ENCODE data around the gene ABTB2. TPM values are rescaled to one million over a fixed set of nuclear protein-coding genes. Genes with fewer than 3 reads are reported as not detected.

The ABTB2 gene
- total RNA-seq, 2 donors from 2014 or later = 27.0 to 27.4 TPM

DNA sequence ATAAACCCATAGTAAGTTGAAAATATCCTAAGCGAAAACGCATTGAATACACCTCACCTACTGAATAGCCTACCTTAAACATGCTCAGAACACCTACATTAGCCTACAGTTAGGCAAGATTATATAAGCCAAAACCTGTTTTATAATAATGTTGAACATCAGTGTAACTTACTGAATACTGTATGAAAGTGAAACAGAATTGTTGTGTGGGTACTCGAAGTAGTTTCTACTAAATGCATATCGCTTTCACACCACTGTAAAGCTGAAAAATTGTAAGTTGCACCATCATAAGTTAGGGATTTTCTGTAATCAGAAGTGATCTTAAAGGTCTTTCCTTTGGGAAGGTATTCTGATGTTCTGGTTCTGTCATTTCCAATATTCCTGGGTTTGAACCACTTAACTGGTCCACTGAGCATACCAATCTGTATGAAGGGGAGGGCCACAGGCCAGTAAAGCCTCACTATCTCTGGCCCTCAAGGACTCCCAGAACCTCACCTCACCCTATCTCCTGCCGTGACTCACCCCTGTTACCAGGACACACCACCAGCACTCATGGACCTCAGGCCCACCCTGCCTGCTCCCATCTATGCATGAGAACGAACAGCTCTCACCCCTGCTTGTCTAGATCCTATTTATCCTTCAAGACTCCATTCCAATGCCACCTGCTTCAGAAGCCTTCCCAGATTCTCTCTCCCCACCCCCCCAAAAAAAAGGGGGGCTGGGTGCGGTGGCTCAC, 182.4 kb downstream of the ABTB2 start:
- Histone ChIP-seq H3K9me3 (no peaks in the 10 kb centered on the region), H3K36me3 (peaks cover 6% of the 10 kb centered on the region), H3K4me1 (peaks cover 0 to 18% of the 10 kb centered on the region in 2 donors), H3K4me3 (no peak overlapping the region), H3K27ac (no peak overlapping the region), H3K27me3 (no peaks in the 10 kb centered on the region)
- no peak for DNase-seq (ENCODE audit: low spot score)
- TF ChIP-seq, protein P1, sequence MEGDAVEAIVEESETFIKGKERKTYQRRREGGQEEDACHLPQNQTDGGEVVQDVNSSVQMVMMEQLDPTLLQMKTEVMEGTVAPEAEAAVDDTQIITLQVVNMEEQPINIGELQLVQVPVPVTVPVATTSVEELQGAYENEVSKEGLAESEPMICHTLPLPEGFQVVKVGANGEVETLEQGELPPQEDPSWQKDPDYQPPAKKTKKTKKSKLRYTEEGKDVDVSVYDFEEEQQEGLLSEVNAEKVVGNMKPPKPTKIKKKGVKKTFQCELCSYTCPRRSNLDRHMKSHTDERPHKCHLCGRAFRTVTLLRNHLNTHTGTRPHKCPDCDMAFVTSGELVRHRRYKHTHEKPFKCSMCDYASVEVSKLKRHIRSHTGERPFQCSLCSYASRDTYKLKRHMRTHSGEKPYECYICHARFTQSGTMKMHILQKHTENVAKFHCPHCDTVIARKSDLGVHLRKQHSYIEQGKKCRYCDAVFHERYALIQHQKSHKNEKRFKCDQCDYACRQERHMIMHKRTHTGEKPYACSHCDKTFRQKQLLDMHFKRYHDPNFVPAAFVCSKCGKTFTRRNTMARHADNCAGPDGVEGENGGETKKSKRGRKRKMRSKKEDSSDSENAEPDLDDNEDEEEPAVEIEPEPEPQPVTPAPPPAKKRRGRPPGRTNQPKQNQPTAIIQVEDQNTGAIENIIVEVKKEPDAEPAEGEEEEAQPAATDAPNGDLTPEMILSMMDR (IDR thresholded peaks at IDR 0.05) = no peak

DNA sequence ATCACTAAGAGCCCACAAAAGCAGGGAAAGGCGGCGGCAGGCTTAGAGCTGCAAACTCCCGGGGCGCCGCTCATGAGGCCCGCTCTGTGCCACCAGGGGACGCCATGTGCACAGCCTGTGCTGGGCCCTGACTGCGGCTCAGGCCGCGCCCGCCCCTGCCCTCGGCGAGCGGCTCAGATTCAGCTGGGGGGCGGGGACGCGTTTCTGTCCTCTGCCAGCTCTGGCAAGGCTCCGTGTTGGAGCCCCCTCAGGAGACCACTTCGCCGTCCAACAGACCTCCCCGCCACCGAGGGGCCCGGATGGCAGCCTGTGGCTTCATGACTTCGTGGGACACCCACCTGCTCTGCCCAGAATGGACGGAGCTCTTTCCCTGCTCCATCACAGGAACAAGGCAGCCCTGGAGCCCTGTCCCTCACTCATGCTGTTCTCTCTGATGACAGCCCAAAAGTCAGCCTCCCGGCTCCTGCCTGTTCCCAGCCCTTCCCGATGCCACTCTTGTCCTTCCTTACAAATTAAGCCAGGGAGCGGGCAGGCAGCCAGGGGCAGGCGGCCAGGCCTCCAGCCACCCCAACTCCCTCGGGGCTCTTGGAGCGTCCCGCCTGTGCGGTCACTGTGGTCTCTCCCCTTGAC, 183.3 kb downstream of the ABTB2 start:
- TF ChIP-seq, protein P1 (IDR thresholded peaks at IDR 0.05) = peak; percentile 80 to 94
- no peaks in the 10 kb centered on the region for H3K9me3 ChIP-seq
- H3K36me3 ChIP-seq = peaks cover 13% of the 10 kb centered on the region
- no peaks in the 10 kb centered on the region for H3K27me3 ChIP-seq
- H3K4me1 ChIP-seq = peaks cover 0 to 18% of the 10 kb centered on the region in 2 donors
- H3K4me3 ChIP-seq = peak overlapping the region; percentile 7 to 33
- no peak overlapping the region for H3K27ac ChIP-seq
- DNase-seq (ENCODE audit: low spot score) = peak; percentile 84

DNA sequence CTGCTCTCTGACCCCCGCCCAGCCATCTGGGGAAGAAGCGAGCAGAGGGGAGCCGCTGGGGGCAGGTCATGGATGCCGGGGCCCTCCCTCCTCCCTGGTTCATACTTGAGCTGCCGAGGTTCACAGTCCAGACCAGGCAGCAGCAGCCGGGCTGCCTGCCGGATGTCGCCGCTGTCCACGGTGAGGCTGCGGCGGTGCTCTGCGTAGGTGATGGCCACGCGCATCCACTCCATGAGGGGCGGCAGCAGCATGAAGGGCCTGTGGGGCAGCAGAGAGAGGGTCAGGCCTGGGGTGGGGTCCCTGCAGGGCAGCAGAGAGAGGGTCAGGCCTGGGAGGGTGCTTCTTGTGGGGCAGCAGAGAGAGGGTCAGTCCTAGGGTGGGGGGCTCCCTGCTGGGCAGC, 184.8 kb downstream of the ABTB2 start:
- Histone ChIP-seq H3K27ac (no peak overlapping the region), H3K36me3 (peaks cover 20% of the 10 kb centered on the region), H3K9me3 (no peaks in the 10 kb centered on the region), H3K27me3 (no peaks in the 10 kb centered on the region), H3K4me3 (no peak overlapping the region), H3K4me1 (peaks cover 0 to 18% of the 10 kb centered on the region in 2 donors)
- DNase-seq (ENCODE audit: low spot score) = no peak
- TF ChIP-seq, protein P1 (IDR thresholded peaks at IDR 0.05) = no peak

DNA sequence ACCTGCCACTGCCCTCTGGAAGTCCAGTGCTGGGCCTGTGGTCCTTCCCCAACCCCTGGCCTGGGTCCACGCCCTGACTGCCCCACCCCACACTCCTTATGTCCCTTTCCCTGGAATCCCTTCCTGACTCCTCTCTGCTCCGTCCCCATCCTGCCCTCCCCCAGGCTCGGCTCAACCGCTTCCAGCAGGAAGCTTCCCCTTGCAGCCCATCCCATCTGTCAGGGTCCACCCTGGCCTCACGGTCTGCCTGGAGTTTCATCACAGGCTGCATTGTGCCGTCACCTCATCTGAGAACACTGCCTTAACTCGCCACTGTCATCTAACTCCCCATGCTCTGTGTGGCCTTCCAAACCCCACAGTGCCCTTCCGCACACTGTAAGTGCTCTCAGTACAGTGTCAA, 188.1 kb downstream of the ABTB2 start:
- no peak overlapping the region for H3K4me3 ChIP-seq
- H3K36me3 ChIP-seq = peaks cover 47% of the 10 kb centered on the region
- no peaks in the 10 kb centered on the region for H3K27me3 ChIP-seq
- no peak for DNase-seq (ENCODE audit: low spot score)
- H3K27ac ChIP-seq = no peak overlapping the region
- H3K4me1 ChIP-seq = peaks cover 0 to 11% of the 10 kb centered on the region in 2 donors
- TF ChIP-seq, protein P1 (IDR thresholded peaks at IDR 0.05) = no peak
- no peaks in the 10 kb centered on the region for H3K9me3 ChIP-seq

DNA sequence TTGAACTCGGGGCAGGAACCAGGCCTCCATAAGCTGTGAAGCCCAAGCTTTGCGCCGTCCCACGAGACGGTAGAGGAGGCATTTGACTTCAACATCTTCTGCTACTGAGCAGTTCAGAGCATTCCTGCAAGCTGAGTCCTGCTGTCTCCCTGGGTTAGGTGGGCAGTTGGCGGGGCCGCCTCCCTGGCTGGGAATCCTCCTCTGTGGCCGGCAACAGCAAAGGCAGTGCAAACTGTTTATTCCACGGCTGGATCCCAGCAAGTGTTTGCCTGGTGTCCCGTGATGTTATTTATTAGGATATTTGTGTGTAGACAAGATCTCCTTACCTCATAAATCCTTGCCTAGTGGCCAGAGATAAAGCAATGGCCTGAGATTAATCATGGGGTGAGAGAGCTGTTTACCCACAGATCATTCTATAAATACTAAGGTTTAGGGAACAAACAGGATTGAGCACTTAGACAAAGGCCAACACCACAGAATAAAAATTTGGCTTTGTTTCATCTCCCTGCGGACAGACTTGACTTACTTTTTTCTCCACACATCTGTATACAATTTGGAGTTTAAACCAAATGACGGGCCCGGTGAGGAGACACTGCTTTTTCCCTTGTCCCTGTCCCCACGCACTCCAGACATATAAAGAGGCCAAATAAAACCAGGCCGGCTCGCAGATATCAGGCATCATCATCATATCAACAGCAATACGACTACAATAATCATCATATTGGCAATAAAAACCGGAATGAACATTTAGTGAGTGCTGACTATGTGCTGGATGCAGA, 189.0 kb downstream of the ABTB2 start:
- H3K27ac ChIP-seq = no peak overlapping the region
- TF ChIP-seq, protein P1 (IDR thresholded peaks at IDR 0.05) = no peak
- no peaks in the 10 kb centered on the region for H3K9me3 ChIP-seq
- peaks cover 55% of the 10 kb centered on the region for H3K36me3 ChIP-seq
- no peak overlapping the region for H3K4me3 ChIP-seq
- DNase-seq (ENCODE audit: low spot score) = no peak
- peaks cover 0 to 3% of the 10 kb centered on the region in 2 donors for H3K4me1 ChIP-seq
- H3K27me3 ChIP-seq = no peaks in the 10 kb centered on the region

Data from right atrium auricular region (tissue), 2 donors.